A673 (cell line): ENCODE data around the gene POLA2. TPM values are rescaled to one million over a fixed set of nuclear protein-coding genes. Genes with fewer than 3 reads are reported as not detected.

Source experiments
- BruUV-seq: library from RNA; stranded (reverse); fragments of 400-500 nt; replicated peaks from 2 replicates; lab custom pipeline; 2021; lab: Mats Ljungman, UMichigan
- CTCF ChIA-PET: fragments of 300-600 bp; sonication (Branson Sonifier 250); formaldehyde crosslinking; loops from one replicate; lab custom pipeline; 2022; ENCODE audit warnings: antibody characterized with exemption; lab: Charles Lee
- POLR2A ChIA-PET: fragments of 300-600 bp; sonication (Branson Sonifier 250); formaldehyde crosslinking; loops from one replicate; lab custom pipeline; 2022; ENCODE audit warnings: antibody characterized with exemption; ENCODE audit not compliant: low non-redundant PET; lab: Charles Lee
- DNase-seq: peaks from one replicate; pipeline ENCODE4 v3.0.0-alpha.2; 2015; ENCODE audit warnings: low spot score
- H3K27ac ChIP-seq: fragments of 200-600 bp; sonication (generic); 2 replicates; pipeline ENCODE4 v1.5.1; 2016; ENCODE audit warnings: mixed run types, low read depth, mild to moderate bottlenecking, mixed read lengths, antibody characterized with exemption, low read length; ENCODE audit not compliant: poor library complexity, severe bottlenecking
- H3K27me3 ChIP-seq: fragments of 200-600 bp; sonication (generic); replicated peaks from 2 replicates; pipeline ENCODE4 v1.6.1; 2017; ENCODE audit warnings: mixed run types, low read depth, mild to moderate bottlenecking, mixed read lengths, antibody characterized with exemption, low read length; ENCODE audit not compliant: insufficient read depth, poor library complexity
- H3K36me3 ChIP-seq: fragments of 200-600 bp; sonication (generic); 2 replicates; pipeline ENCODE4 v1.6.1; 2016; ENCODE audit warnings: mixed run types, mild to moderate bottlenecking, mixed read lengths, antibody characterized with exemption, low read length; ENCODE audit not compliant: insufficient read depth, poor library complexity, severe bottlenecking
- H3K4me1 ChIP-seq: fragments of 200-600 bp; sonication (generic); 2 replicates; pipeline ENCODE4 v1.6.1; 2017; ENCODE audit warnings: mixed run types, mild to moderate bottlenecking, mixed read lengths, antibody characterized with exemption, low read length; ENCODE audit not compliant: insufficient read depth, poor library complexity, severe bottlenecking
- H3K4me3 ChIP-seq: fragments of 200-600 bp; sonication (generic); 2 replicates; pipeline ENCODE4 v1.5.1; 2016; ENCODE audit warnings: low read depth, mixed run types, mild to moderate bottlenecking, mixed read lengths, low read length; ENCODE audit not compliant: poor library complexity, severe bottlenecking
- H3K9me3 ChIP-seq: fragments of 200-600 bp; sonication (generic); 2 replicates; pipeline ENCODE4 v1.6.1; 2016; ENCODE audit warnings: mixed run types, low read depth, mild to moderate bottlenecking, mixed read lengths, antibody characterized with exemption, low read length; ENCODE audit not compliant: poor library complexity, severe bottlenecking
- EZH2 ChIP-seq: fragments of 200-600 bp; sonication (generic); IDR thresholded peaks from 2 replicates; pipeline ENCODE4 v1.6.1; 2017; ENCODE audit warnings: borderline replicate concordance, low read depth, mild to moderate bottlenecking, mixed read lengths, antibody characterized with exemption, low read length; ENCODE audit not compliant: poor library complexity, severe bottlenecking
- intact Hi-C: fragments of 100-400 bp; cut with micrococcal nuclease; formaldehyde crosslinking; loops from one replicate; pipeline ENCODE4 v1.10.0; 2022; ENCODE audit not compliant: unreplicated experiment
- total RNA-seq: library from RNA; stranded (reverse); gene quantifications from 2 replicates; pipeline ENCODE4 v1.2.3, GENCODE V29; 2021
- TF ChIP-seq, protein P1 (sequence below): fragments of 300-800, 200-600 bp; sonication (generic); conservative IDR thresholded peaks from 2 replicates; pipeline ENCODE4 v1.5.1; 2017; ENCODE audit warnings: low read depth, mild to moderate bottlenecking, antibody characterized with exemption, low read length, moderate library complexity, mixed read lengths

Gene POLA2
- total RNA-seq, 1 experiment from 2014 or later, result 92.4 TPM

GRCh38 chr11:65274735-65275682, 13.2 kb downstream of the POLA2 start:
- CTCF ChIA-PET, result interaction anchor here (0.6 to 1.9 kb wide), 12 partner anchors 13 to 1027 kb away, joined by 3 to 30 read pairs (median 10); partner anchors contain the start of genes CAPN1, CDC42EP2 and POLA2
- no TSS peak for BruUV-seq
- POLR2A ChIA-PET, result interaction anchor here (0.6 kb wide), 2 partner anchors 9 to 224 kb away, joined by 7 to 17 read pairs; partner anchors contain the start of gene MALAT1
- DNase-seq, result peak; percentile 82
- TF ChIP-seq EZH2, result no peak
- TF ChIP-seq, protein P1, sequence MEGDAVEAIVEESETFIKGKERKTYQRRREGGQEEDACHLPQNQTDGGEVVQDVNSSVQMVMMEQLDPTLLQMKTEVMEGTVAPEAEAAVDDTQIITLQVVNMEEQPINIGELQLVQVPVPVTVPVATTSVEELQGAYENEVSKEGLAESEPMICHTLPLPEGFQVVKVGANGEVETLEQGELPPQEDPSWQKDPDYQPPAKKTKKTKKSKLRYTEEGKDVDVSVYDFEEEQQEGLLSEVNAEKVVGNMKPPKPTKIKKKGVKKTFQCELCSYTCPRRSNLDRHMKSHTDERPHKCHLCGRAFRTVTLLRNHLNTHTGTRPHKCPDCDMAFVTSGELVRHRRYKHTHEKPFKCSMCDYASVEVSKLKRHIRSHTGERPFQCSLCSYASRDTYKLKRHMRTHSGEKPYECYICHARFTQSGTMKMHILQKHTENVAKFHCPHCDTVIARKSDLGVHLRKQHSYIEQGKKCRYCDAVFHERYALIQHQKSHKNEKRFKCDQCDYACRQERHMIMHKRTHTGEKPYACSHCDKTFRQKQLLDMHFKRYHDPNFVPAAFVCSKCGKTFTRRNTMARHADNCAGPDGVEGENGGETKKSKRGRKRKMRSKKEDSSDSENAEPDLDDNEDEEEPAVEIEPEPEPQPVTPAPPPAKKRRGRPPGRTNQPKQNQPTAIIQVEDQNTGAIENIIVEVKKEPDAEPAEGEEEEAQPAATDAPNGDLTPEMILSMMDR, result peak; percentile 86
- peaks cover 70% of the 10 kb centered on the region for H3K36me3 ChIP-seq
- no peak overlapping the region for H3K27ac ChIP-seq
- no peak overlapping the region for H3K4me3 ChIP-seq
- peaks cover 25% of the 10 kb centered on the region for H3K4me1 ChIP-seq
- H3K27me3 ChIP-seq, result no peaks in the 10 kb centered on the region
- no peaks in the 10 kb centered on the region for H3K9me3 ChIP-seq
- intact Hi-C loops, result loop anchor here (1.0 to 2.0 kb wide), 2 partner anchors 40 to 236 kb away; no protein-coding TSS in a partner anchor

GRCh38 chr11:65275906-65276305, 14.1 kb downstream of the POLA2 start:
- H3K4me3 ChIP-seq, result no peak overlapping the region
- H3K27me3 ChIP-seq, result no peaks in the 10 kb centered on the region
- intact Hi-C loops, result loop anchor here (1.0 to 2.0 kb wide), 2 partner anchors 39 to 235 kb away; no protein-coding TSS in a partner anchor
- BruUV-seq, result no TSS peak
- peaks cover 70% of the 10 kb centered on the region for H3K36me3 ChIP-seq
- H3K4me1 ChIP-seq, result peaks cover 25% of the 10 kb centered on the region
- H3K9me3 ChIP-seq, result no peaks in the 10 kb centered on the region
- CTCF ChIA-PET, result interaction anchor here (0.6 to 1.9 kb wide), 10 partner anchors 14 to 1027 kb away, joined by 3 to 30 read pairs (median 10); partner anchors contain the start of genes CAPN1, CDC42EP2 and POLA2
- DNase-seq, result no peak
- no peak overlapping the region for H3K27ac ChIP-seq
- POLR2A ChIA-PET, result interaction anchor here (0.6 kb wide), 2 partner anchors 10 to 223 kb away, joined by 7 to 17 read pairs; partner anchors contain the start of gene MALAT1
- TF ChIP-seq EZH2, result no peak
- TF ChIP-seq, protein P1, result no peak

GRCh38 chr11:65277631-65278277, 16.0 kb downstream of the POLA2 start:
- TSS peak; percentile 10 for BruUV-seq
- intact Hi-C loops, result no loop called here

More at GRCh38 chr11:65277631-65278277, 16.0 kb downstream of the POLA2 start:
- Histone ChIP-seq H3K27me3 (no peaks in the 10 kb centered on the region), H3K9me3 (no peaks in the 10 kb centered on the region), H3K36me3 (peaks cover 74% of the 10 kb centered on the region), H3K4me3 (no peak overlapping the region), H3K4me1 (peaks cover 25% of the 10 kb centered on the region), H3K27ac (peak overlapping the region; percentile 1)
- POLR2A ChIA-PET, result no interaction called here
- CTCF ChIA-PET, result interaction anchor here (0.5 to 1.5 kb wide), 3 partner anchors 37 to 530 kb away, joined by 3 to 15 read pairs (median 4); no protein-coding TSS in a partner anchor
- peak; percentile 41 for DNase-seq
- no peak for TF ChIP-seq EZH2
- TF ChIP-seq, protein P1, result no peak
